NCI-H82 treated with DMSO at 0.1 percent for 48 hours (cell line): Measurements from ENCODE around the gene WDSUB1.

Source experiments
- DNase-seq: peaks from one replicate; lab custom pipeline; 2025; ENCODE audit not compliant: unreplicated experiment; lab: John Stamatoyannopoulos, UW

Gene WDSUB1

GRCh38 chr2:159225025-159226016, 61.2 kb downstream of the WDSUB1 start:
- DNase-seq, result no peak

- no peak for DNase-seq
Observed at GRCh38 chr2:159224061-159224813, 62.3 kb downstream of the WDSUB1 start.

- no peak for DNase-seq
Observed at GRCh38 chr2:159219394-159219998, 67.0 kb downstream of the WDSUB1 start.

- DNase-seq, result no peak
Observed at GRCh38 chr2:159218389-159218788, 68.1 kb downstream of the WDSUB1 start.

GRCh38 chr2:159217676-159218075, 68.8 kb downstream of the WDSUB1 start:
- DNase-seq, result no peak

GRCh38 chr2:159215116-159215515, 71.4 kb downstream of the WDSUB1 start:
- no peak for DNase-seq

GRCh38 chr2:159214325-159214865, 72.1 kb downstream of the WDSUB1 start:
- DNase-seq, result no peak

- DNase-seq, result no peak
Observed at GRCh38 chr2:159213296-159213695, 73.2 kb downstream of the WDSUB1 start.

GRCh38 chr2:159211447-159212396, 74.8 kb downstream of the WDSUB1 start:
- DNase-seq, result no peak

GRCh38 chr2:159209341-159210306, 76.9 kb downstream of the WDSUB1 start:
- no peak for DNase-seq

GRCh38 chr2:159208438-159208837, 78.1 kb downstream of the WDSUB1 start:
- DNase-seq, result no peak

- no peak for DNase-seq
Observed at GRCh38 chr2:159206736-159207380, 79.6 kb downstream of the WDSUB1 start.

- DNase-seq, result no peak
Observed at GRCh38 chr2:159204381-159205144, 81.9 kb downstream of the WDSUB1 start.

GRCh38 chr2:159202568-159203071, 83.9 kb downstream of the WDSUB1 start:
- DNase-seq, result no peak

GRCh38 chr2:159201360-159202063, 85.0 kb downstream of the WDSUB1 start:
- no peak for DNase-seq

- DNase-seq, result no peak
Observed at GRCh38 chr2:159200498-159200897, 86.0 kb downstream of the WDSUB1 start.
